Thymus (tissue), 11 donors: ENCODE measurements around the gene RAC2. TPM values are rescaled to one million over a fixed set of nuclear protein-coding genes. Genes with fewer than 3 reads are reported as not detected.
A peak's percentile ranks its signal among the peaks of the same experiment; 100 is the strongest.

Experiments used
- DNase-seq, 9 donors: peaks; one replicate each; pipeline ENCODE4 v3.0.0-alpha.2; 2013; ENCODE audit warnings: low spot score in 9 of 9, low read depth in 6 of 9, missing footprints in 1 of 9
- H3K27ac ChIP-seq, 2 donors: one replicate each; pipeline ENCODE4 v1.5.1; 2013; ENCODE audit warnings: control low read depth in 1 of 2, low read depth in 1 of 2, low read length in 1 of 2, mild to moderate bottlenecking in 1 of 2, moderate library complexity in 1 of 2
- H3K27me3 ChIP-seq, 2 donors: one replicate each; pipeline ENCODE4 v1.5.1; 2013; ENCODE audit warnings: low read length in 1 of 2; ENCODE audit not compliant: control insufficient read depth in 2 of 2, insufficient read depth in 1 of 2
- H3K36me3 ChIP-seq, 2 donors: one replicate each; pipeline ENCODE4 v1.5.1; 2013; ENCODE audit warnings: low read length in 1 of 2, mild to moderate bottlenecking in 1 of 2, moderate library complexity in 1 of 2; ENCODE audit not compliant: control insufficient read depth in 2 of 2, insufficient read depth in 2 of 2
- H3K4me1 ChIP-seq, 2 donors: one replicate each; pipeline ENCODE4 v1.5.1; 2013; ENCODE audit warnings: low read length in 2 of 2; ENCODE audit not compliant: control insufficient read depth in 2 of 2, insufficient read depth in 2 of 2
- H3K4me3 ChIP-seq, 2 donors: one replicate each; pipeline ENCODE4 v1.5.1; 2013; ENCODE audit warnings: low read length in 2 of 2, control low read depth in 1 of 2, mild to moderate bottlenecking in 1 of 2
- H3K9me3 ChIP-seq, 2 donors: one replicate each; pipeline ENCODE4 v1.5.1; 2013; ENCODE audit warnings: low read length in 1 of 2, mild to moderate bottlenecking in 1 of 2; ENCODE audit not compliant: control insufficient read depth in 2 of 2, insufficient read depth in 1 of 2
- WGBS: extraction: QIAGEN DNeasy Blood & Tissue Kit; methylation state at CpG from one replicate; pipeline ENCODE4 v1.1.7; 2013; 5-methylcytosine and 5-hydroxymethylcytosine counted together
- polyA plus RNA-seq: library from polyadenylated mRNA; stranded (reverse); fragments of 200-250 nt; gene quantifications from one replicate; pipeline ENCODE4 v1.2.3, GENCODE V29; 2013
- total RNA-seq: library from RNA; stranded (reverse); fragments of 120-200 nt; gene quantifications from one replicate; pipeline ENCODE4 v1.2.4, GENCODE V29; 2013
- donor health status: healthy.

The RAC2 gene
- total and polyA plus RNA-seq, 2 donors = 149 to 206 TPM

DNA sequence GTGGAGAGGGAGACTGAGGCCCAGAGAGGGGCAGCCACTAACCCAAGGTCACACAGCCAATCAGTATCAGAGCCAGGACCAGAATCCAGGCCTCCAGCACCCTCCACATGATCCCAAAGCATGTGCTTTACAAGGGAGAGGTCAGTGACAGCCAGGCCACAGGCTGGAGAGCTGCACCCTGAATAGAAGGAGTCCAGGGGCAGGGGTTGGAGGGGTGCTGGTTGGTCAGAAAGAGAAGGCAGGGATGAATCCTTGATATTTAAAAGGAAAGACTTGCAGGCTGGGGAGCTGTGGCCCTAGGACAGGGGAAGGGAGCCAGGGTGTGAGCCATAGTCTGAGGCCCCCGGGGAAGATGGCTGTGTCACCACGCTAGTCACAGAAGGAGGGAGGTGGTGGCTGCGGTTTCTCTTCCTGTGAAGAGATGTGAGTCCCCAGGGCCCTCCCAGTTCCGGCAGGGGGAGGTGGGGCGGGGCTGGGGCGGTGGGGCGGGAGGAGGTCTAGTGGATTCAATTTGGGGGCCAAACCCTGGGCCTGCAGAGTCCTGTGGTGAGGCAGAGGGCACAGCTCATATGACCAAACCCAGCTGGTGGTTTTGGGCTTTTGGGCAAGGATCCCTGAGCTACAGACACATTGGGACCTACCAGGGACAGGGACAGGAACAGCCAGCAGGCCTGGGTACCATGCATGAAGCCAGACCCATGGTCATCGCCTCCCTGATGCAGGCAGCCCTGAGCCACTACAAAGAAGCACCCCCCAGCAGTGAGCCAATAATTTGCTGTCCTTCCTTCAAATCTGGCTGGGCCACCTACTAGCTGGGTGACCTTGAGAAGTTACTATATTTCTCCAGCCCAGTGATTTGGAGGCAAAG lies 14.0 kb downstream of the RAC2 start:
- peaks cover 76 to 90% of the 10 kb centered on the region in 2 donors for H3K36me3 ChIP-seq
- peaks cover 69 to 93% of the 10 kb centered on the region in 2 donors for H3K4me1 ChIP-seq
- H3K4me3 ChIP-seq = peak overlapping the region; percentile 46
- no peaks in the 10 kb centered on the region for H3K27me3 ChIP-seq
- H3K27ac ChIP-seq = peak overlapping the region; percentile 94 to 97
- 11% methylated on average over 8 of the region's 8 CpGs for WGBS
- DNase-seq = peak in 4 of 9 donors; percentile 86 to 95 (median 90)
- H3K9me3 ChIP-seq = peaks cover 0 to 9% of the 10 kb centered on the region in 2 donors

DNA sequence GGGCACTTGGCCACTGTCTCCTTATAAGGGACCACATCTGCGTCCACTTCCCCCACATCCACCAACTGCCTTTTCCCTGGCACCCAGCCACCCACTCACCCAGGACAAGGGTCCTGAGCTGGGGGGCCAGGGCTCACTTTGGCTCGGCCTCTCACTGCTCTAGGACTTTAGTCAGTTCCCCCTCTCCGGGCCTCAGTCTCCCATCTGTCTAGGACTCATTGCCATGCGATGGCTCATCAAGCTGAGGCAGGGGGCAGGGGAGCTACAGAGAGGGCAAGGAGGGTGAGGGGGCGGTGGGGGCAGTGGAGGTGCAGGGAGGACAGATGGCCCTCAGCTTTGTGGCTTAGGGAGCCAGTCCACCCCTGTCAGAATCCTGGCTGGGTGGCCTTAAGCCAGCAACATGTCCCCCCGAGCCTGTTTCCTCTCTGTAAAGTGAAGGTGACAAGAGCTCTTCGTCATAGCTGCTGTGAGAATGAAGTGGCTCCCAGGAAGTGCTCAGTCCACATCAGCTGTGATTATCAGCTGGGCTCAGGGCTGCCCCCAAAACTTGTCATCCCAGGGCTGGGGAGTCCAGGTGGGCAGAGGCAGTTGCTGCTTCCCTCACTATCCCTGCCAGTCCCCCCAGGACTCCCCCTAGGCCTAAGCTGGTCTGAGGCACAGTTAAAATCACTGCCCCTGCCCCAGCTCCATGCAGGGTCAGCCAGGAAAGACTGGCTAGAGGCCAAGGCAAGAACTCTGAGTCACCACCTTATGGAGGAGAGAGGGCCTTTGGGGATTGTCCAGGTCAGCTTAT lies 14.9 kb downstream of the RAC2 start:
- peak in 1 of 9 donors; percentile 67 for DNase-seq
- Histone ChIP-seq H3K27me3 (no peaks in the 10 kb centered on the region), H3K9me3 (peaks cover 0 to 12% of the 10 kb centered on the region in 2 donors), H3K4me1 (peaks cover 69 to 93% of the 10 kb centered on the region in 2 donors), H3K27ac (peak overlapping the region; percentile 94 to 96), H3K4me3 (peak overlapping the region; percentile 46), H3K36me3 (peaks cover 76 to 90% of the 10 kb centered on the region in 2 donors)
- 68% methylated on average over 7 of the region's 7 CpGs for WGBS

- Histone ChIP-seq H3K27me3 (no peaks in the 10 kb centered on the region), H3K36me3 (peaks cover 69 to 90% of the 10 kb centered on the region in 2 donors), H3K27ac (peak overlapping the region; percentile 94 to 96), H3K4me1 (peaks cover 63 to 93% of the 10 kb centered on the region in 2 donors), H3K4me3 (peak overlapping the region; percentile 25 to 46), H3K9me3 (peaks cover 0 to 17% of the 10 kb centered on the region in 2 donors)
- peak in 2 of 9 donors; percentile 55 to 69 for DNase-seq
- 41% methylated on average over 20 of the region's 20 CpGs for WGBS
Measured at GRCh38 chr22:37228106-37229011, 15.7 kb downstream of the RAC2 start.

- DNase-seq = no peak
- Histone ChIP-seq H3K27ac (peak overlapping the region; percentile 68 to 93), H3K36me3 (peaks cover 61 to 76% of the 10 kb centered on the region in 2 donors), H3K4me3 (no peak overlapping the region), H3K9me3 (peaks cover 0 to 30% of the 10 kb centered on the region in 2 donors), H3K4me1 (peaks cover 64 to 92% of the 10 kb centered on the region in 2 donors), H3K27me3 (no peaks in the 10 kb centered on the region)
- 92% methylated on average over 14 of the region's 14 CpGs for WGBS
Measured at GRCh38 chr22:37226514-37226913, 17.6 kb downstream of the RAC2 start.

DNA sequence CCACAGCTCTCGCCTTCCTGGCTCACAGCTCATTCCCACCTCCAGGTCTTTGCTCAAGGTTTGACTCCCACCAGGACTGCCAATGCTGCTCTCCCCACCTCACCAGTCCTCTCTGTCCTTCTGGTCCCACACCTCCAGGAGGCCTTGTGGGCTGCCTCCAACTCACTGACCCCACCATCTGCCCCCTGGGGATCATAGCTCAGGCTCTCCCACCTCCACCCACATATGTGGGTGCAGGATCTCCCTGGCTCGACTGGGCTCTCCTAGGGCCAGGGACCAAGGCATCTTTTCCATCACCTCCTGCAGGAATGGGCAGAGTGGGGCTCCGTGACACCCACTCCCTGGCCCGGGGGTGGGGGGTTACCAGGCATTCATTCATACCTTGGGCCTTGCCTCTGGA lies 18.0 kb downstream of the RAC2 start:
- H3K4me3 ChIP-seq = no peak overlapping the region
- DNase-seq = no peak
- WGBS = 97% methylated on average over 4 of the region's 4 CpGs
- peaks cover 56 to 72% of the 10 kb centered on the region in 2 donors for H3K36me3 ChIP-seq
- H3K27ac ChIP-seq = peak overlapping the region; percentile 72 to 93
- peaks cover 0 to 34% of the 10 kb centered on the region in 2 donors for H3K9me3 ChIP-seq
- H3K27me3 ChIP-seq = no peaks in the 10 kb centered on the region
- H3K4me1 ChIP-seq = peaks cover 64 to 92% of the 10 kb centered on the region in 2 donors

- 89% methylated on average over 8 of the region's 8 CpGs for WGBS
- Histone ChIP-seq H3K36me3 (peaks cover 50 to 66% of the 10 kb centered on the region in 2 donors), H3K9me3 (peaks cover 0 to 34% of the 10 kb centered on the region in 2 donors), H3K27me3 (no peaks in the 10 kb centered on the region), H3K4me3 (no peak overlapping the region), H3K4me1 (peaks cover 64 to 92% of the 10 kb centered on the region in 2 donors), H3K27ac (peak overlapping the region; percentile 62 to 93)
- DNase-seq = no peak
Measured at GRCh38 chr22:37225481-37225880, 18.6 kb downstream of the RAC2 start.

DNA sequence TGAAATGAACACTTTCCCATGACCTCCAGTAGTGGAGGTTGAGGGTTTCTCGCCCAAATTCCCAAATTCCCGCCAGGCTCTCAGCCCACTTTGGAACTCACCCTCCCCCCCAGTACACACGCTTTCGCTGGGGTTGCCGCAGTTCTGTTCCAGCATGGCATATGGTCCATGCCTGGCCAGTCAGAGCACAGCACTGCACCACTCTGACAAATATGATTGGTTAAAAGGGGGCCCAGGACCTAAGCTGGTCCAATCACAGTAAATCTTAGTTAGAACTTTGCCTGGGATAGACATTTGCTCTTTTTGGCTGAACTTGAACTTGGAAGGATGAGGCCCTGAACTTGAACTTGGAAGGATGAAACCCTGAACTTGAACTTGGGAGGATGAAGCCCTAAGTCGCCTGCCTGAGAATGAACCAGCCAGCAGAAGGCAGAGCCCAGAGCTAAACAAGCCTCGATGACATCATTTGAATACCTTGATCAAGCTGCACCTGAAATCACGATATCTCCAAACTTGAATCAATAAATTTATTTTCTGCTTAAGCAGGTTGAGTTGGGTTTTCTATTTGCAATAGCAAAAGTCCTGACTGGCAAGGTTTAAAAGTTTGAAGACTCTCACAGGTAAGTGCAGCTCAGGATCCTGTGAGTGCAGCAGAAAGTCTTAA lies 19.2 kb downstream of the RAC2 start:
- peaks cover 47 to 62% of the 10 kb centered on the region in 2 donors for H3K36me3 ChIP-seq
- H3K27me3 ChIP-seq = no peaks in the 10 kb centered on the region
- peaks cover 0 to 34% of the 10 kb centered on the region in 2 donors for H3K9me3 ChIP-seq
- WGBS = 70% methylated on average over 8 of the region's 8 CpGs
- no peak overlapping the region for H3K4me3 ChIP-seq
- H3K27ac ChIP-seq = peak overlapping the region; percentile 53 to 93
- peaks cover 66 to 93% of the 10 kb centered on the region in 2 donors for H3K4me1 ChIP-seq
- DNase-seq = no peak

DNA sequence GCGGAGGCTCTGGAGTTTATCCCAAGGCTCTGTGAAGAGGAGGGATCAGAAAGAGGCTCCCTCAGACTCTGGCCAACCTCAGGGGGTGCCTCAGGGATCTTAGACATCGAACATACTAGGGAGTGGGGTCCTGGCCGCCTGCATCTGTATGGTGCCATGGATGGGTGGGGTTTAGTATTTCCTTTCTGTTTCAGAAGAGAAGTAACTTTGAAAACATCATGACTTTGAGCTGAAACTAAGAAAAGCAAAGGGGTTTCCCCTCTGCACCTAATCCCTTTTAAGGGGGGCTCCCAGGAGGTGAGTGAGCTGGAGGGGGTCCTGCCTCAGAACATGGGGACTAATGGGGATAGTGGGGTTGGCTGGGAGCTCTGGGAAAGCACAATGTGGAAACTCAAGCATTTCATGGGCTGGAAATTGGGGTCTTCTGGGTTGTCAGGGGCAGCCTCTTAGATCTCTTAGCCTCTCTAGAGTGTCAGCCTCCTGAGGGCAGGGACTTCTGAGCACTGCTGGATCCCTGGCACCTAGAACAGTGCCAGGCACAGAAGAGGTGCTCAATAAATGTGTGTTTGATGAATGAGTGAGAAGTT lies 20.0 kb downstream of the RAC2 start:
- DNase-seq = peak in 1 of 9 donors; percentile 58
- H3K36me3 ChIP-seq = peaks cover 47 to 54% of the 10 kb centered on the region in 2 donors
- peak overlapping the region; percentile 89 to 93 for H3K27ac ChIP-seq
- WGBS = 58% methylated on average over 3 of the region's 3 CpGs
- H3K9me3 ChIP-seq = peaks cover 0 to 34% of the 10 kb centered on the region in 2 donors
- H3K4me1 ChIP-seq = peaks cover 66 to 93% of the 10 kb centered on the region in 2 donors
- no peaks in the 10 kb centered on the region for H3K27me3 ChIP-seq
- H3K4me3 ChIP-seq = no peak overlapping the region
